ENCODE data around the gene PLEKHA1. TPM values are rescaled to one million over a fixed set of nuclear protein-coding genes. Genes with fewer than 3 reads are reported as not detected.

PLEKHA1 gene
- total and polyA plus RNA-seq, 4 donors: 15.9 to 29.2 (median 22.9) TPM

- Histone ChIP-seq H3K9me3 (ENCODE audit: control insufficient read depth in 4 of 4, low read length in 3 of 4) (no peaks in the 10 kb centered on the region), H3K9ac (ENCODE audit: low read depth in 1 of 2, low read length in 2 of 2) (no peak overlapping the region), H3K36me3 (ENCODE audit: control insufficient read depth in 4 of 4, insufficient read depth in 3 of 4, low read depth in 1 of 4, low read length in 3 of 4) (peaks cover 0 to 6% (median 2%) of the 10 kb centered on the region in 4 donors), H3K4me3 (ENCODE audit: low read depth in 1 of 3, low read length in 3 of 3) (no peak overlapping the region), H3K27me3 (ENCODE audit: control insufficient read depth in 4 of 4, insufficient read depth in 4 of 4, low read length in 3 of 4) (no peaks in the 10 kb centered on the region), H3K4me1 (ENCODE audit: control insufficient read depth in 4 of 4, insufficient read depth in 4 of 4, low read length in 3 of 4) (peaks cover 7 to 37% (median 12%) of the 10 kb centered on the region in 4 donors), H3K27ac (ENCODE audit: low read depth in 1 of 2, low read length in 2 of 2) (no peak overlapping the region)
- TF ChIP-seq NR2F2 (IDR thresholded peaks at IDR 0.05) (no peak), HNF4G (IDR thresholded peaks at IDR 0.05) (no peak), RXRA (IDR thresholded peaks at IDR 0.05) (peak in 1 of 2 donors; percentile 23), HNF4A (conservative IDR thresholded peaks at IDR 0.05) (peak in 1 of 2 donors; percentile 57)
- DNase-seq (ENCODE audit: low spot score): no peak
- WGBS: 14% methylated on average over 3 of the region's 3 CpGs
Measured at GRCh38 chr10:122390679-122391078, 16.2 kb downstream of the PLEKHA1 start.

- no peaks in the 10 kb centered on the region for H3K27me3 ChIP-seq (ENCODE audit: control insufficient read depth in 4 of 4, insufficient read depth in 4 of 4, low read length in 3 of 4)
- peaks cover 0 to 10% (median 3%) of the 10 kb centered on the region in 4 donors for H3K36me3 ChIP-seq (ENCODE audit: control insufficient read depth in 4 of 4, insufficient read depth in 3 of 4, low read depth in 1 of 4, low read length in 3 of 4)
- DNase-seq (ENCODE audit: low spot score): no peak
- peaks cover 7 to 32% (median 12%) of the 10 kb centered on the region in 4 donors for H3K4me1 ChIP-seq (ENCODE audit: control insufficient read depth in 4 of 4, insufficient read depth in 4 of 4, low read length in 3 of 4)
- H3K9ac ChIP-seq (ENCODE audit: low read depth in 1 of 2, low read length in 2 of 2): no peak overlapping the region
- H3K27ac ChIP-seq (ENCODE audit: low read depth in 1 of 2, low read length in 2 of 2): peak overlapping the region in 1 of 2 donors; percentile 15
- TF ChIP-seq GABPA (IDR thresholded peaks at IDR 0.05 in 1 of 2, conservative IDR thresholded peaks at IDR 0.05 in 1 of 2) (no peak), JUND (IDR thresholded peaks at IDR 0.05) (no peak), FOXA1 (IDR thresholded peaks at IDR 0.05) (no peak), HNF4A (conservative IDR thresholded peaks at IDR 0.05) (no peak), EGR1 (IDR thresholded peaks at IDR 0.05; ENCODE audit: low read depth in 2 of 2) (no peak), SP1 (IDR thresholded peaks at IDR 0.05) (no peak), ZBTB33 (IDR thresholded peaks at IDR 0.05) (no peak), RXRA (IDR thresholded peaks at IDR 0.05) (no peak), RAD21 (IDR thresholded peaks at IDR 0.05) (no peak), NR2F2 (IDR thresholded peaks at IDR 0.05) (no peak), TAF1 (conservative IDR thresholded peaks at IDR 0.05) (no peak), HNF4G (IDR thresholded peaks at IDR 0.05) (no peak), MAX (IDR thresholded peaks at IDR 0.05) (no peak)
- TF ChIP-seq, protein P1, sequence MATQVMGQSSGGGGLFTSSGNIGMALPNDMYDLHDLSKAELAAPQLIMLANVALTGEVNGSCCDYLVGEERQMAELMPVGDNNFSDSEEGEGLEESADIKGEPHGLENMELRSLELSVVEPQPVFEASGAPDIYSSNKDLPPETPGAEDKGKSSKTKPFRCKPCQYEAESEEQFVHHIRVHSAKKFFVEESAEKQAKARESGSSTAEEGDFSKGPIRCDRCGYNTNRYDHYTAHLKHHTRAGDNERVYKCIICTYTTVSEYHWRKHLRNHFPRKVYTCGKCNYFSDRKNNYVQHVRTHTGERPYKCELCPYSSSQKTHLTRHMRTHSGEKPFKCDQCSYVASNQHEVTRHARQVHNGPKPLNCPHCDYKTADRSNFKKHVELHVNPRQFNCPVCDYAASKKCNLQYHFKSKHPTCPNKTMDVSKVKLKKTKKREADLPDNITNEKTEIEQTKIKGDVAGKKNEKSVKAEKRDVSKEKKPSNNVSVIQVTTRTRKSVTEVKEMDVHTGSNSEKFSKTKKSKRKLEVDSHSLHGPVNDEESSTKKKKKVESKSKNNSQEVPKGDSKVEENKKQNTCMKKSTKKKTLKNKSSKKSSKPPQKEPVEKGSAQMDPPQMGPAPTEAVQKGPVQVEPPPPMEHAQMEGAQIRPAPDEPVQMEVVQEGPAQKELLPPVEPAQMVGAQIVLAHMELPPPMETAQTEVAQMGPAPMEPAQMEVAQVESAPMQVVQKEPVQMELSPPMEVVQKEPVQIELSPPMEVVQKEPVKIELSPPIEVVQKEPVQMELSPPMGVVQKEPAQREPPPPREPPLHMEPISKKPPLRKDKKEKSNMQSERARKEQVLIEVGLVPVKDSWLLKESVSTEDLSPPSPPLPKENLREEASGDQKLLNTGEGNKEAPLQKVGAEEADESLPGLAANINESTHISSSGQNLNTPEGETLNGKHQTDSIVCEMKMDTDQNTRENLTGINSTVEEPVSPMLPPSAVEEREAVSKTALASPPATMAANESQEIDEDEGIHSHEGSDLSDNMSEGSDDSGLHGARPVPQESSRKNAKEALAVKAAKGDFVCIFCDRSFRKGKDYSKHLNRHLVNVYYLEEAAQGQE (IDR thresholded peaks at IDR 0.05): no peak
- H3K4me3 ChIP-seq (ENCODE audit: low read depth in 1 of 3, low read length in 3 of 3): no peak overlapping the region
- no peaks in the 10 kb centered on the region for H3K9me3 ChIP-seq (ENCODE audit: control insufficient read depth in 4 of 4, low read length in 3 of 4)
Measured at GRCh38 chr10:122391875-122392274, 17.4 kb downstream of the PLEKHA1 start.

Measured in liver (tissue), 9 donors.